KG1 (cell line): Measurements from ENCODE around the gene AKNAD1.
"Not testable (repeated sequence)": the region's sequence is repeated elsewhere in the genome, so short reads cannot be mapped to it uniquely, and the experiment has no call there.

ENCODE experiments used
- DNase-seq: peaks from one replicate; lab custom pipeline; 2025; lab: John Stamatoyannopoulos, UW

Gene AKNAD1, protein sequence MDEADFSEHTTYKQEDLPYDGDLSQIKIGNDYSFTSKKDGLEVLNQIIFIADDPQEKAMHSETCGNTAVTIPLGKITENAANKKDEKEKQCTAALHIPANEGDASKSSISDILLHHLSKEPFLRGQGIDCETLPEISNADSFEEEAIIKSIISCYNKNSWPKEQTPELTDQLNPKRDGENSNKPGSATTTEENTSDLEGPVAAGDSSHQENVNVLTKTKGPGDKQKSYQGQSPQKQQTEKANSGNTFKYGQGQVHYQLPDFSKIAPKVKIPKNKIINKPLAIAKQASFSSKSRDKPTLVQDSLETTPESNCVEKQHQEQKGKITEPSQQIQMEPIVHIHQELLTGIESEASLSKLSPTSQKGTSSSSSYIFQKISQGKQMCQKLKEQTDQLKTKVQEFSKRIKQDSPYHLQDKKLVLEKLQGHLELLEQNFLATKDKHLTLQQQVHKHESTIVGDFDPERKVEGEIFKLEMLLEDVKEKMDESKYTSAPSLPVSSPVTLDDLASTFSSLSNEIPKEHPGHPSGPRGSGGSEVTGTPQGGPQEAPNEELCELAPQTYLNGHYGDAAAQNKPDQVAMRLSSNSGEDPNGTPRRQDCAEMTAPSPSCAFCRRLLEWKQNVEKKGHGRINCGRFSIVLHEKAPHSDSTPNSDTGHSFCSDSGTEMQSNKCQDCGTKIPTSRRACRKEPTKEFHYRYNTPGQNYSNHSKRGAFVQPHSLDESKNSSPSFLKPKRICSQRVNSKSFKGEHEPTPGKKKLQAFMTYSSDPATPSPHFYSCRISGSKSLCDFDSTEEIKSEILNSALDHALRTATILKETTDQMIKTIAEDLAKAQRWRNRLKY

GRCh38 chr1:108856994-108857393 is at the start of gene AKNAD1:
Gene AKNAD1, minus strand, starts transcription at chr1:108857094. Its CDS starts 4,430 bp downstream, at chr1:108852664.
- no peak for DNase-seq

DNA sequence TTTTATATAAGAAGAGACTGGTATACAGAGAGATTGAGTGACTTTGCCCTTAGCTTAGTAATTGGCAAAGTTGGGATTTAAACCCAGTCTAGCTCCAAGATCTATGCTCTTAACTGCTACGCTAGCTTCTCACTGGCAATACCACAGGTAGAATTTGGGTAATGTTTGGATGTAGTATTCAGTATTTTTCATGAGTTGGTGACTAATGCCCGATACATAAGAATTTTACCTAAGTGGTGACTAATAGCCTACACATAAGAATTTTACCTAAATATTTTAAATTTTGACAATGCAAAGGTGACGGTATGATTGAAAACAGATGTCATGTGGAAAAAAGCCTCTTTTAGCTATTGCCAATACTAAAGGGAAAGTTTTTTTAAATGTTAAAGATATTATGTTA is 44.2 kb upstream of the AKNAD1 start:
- DNase-seq, result no peak

DNA sequence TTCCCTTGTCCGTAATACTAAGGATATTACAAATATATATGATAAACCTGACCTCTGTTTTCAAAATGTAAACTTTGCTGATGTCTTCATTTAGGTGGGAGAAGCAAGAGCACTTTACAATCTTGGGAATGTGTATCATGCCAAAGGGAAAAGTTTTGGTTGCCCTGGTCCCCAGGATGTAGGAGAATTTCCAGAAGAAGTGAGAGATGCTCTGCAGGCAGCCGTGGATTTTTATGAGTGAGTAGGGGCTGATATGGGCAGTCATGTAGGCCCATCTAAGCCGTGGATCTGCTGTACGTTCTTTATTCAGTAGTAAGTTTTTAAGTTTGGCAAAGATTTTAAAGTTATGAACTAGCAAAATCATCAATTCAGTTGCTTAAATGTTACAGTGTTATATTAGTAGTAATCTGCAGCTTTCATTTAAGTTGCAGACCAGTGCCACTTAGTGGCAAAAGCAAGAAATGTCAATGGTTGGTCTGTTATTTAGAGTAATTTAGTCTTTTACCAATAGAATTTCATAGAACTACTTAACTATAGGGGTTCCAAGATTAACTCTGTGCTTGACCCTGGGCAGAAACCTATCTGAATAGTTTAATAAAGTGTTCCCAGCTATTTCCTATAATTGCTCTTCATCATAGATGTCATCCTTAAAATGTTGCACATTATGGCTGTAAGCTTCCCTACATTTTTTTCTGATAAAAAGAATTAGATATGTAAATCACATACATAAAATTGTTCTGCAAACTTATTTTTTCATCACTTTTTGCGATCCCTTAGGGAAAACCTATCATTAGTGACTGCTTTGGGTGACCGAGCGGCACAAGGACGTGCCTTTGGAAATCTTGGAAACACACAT is 41.2 kb upstream of the AKNAD1 start:
- DNase-seq, result no peak

- no peak for DNase-seq
These were observed 39.6 kb upstream of the AKNAD1 start for GRCh38 chr1:108896146-108897145.

DNA sequence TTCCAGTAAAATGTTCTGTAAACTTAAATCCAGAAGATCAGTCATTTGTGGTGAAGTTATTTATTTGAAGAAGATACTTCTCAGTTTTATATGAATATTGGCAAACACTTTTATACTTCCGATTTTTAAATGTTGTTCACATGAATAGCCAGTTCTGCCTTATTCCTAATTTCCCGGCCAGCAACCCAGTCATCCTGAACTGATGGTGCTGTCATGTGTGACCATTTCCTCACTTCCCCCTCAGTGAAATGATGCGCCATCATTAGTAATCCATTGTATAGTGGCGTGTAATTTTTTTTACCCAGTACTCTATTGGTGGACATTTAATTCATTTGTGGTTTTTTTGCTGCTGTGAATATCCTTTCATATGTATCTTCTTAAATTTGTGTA is 36.2 kb upstream of the AKNAD1 start:
- DNase-seq, result no peak

GRCh38 chr1:108892356-108893140 is 35.7 kb upstream of the AKNAD1 start:
- DNase-seq, result no peak

DNA sequence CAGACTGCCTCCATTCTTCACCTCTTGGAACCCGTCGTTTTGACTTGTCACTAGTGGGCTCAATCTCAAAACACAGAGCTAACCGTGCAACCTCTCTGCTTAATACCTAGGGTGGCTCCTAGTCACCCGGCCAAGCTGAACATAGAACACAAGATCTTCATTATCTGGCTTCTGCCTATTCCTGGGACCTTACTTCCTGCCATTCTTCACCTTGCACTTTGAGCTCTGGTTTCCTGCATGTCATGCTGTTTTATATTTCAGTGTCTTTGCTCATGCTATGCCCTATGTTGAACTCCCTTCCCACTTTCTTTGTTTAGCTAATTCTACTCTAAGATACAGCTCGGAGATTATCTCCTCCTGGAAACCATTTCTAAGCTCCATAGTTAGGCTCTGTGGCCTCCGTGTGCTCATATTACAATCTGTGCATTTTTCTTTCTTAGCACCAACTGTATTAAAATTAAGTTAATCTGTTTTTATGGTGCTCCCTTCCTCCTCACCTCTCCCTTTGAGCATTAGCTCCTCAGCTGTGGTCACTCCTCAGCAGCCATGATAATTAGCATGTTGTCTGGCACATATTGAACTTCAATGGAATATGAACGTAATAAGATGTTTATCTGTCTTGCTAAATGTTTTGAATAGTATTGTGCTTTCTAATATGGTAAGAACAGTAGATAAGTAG is 33.0 kb upstream of the AKNAD1 start:
- no peak for DNase-seq

DNA sequence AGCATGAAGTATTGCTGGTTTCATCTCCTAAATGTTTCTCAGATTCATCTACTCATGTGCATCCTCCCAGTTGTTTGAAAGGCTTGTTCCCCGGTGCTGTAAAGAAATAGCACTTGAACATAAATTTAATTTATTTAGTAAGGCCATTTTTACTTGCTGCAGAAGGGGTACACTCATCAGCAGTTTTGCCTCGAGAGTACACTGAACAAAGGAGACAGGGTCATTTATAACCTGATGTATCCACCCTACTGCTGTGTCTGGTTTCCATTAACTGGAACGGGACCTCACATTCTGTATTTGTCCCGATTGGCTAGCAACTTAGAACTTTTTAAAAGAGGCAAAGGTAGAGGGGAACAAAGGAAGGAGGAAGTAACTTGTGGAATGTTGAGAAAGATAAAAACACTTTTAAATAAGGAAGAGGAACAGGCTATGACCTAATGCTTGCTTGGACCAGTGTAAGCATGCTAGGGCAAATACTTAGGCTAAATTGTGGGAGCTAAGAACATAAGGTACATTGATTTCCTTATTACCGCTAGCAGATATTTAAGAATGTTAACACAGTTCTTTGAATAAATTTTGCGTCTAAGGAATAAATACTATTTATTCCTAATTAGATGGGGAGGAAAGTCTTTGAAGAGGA is 32.2 kb upstream of the AKNAD1 start:
- DNase-seq, result not testable (repeated sequence)

DNA sequence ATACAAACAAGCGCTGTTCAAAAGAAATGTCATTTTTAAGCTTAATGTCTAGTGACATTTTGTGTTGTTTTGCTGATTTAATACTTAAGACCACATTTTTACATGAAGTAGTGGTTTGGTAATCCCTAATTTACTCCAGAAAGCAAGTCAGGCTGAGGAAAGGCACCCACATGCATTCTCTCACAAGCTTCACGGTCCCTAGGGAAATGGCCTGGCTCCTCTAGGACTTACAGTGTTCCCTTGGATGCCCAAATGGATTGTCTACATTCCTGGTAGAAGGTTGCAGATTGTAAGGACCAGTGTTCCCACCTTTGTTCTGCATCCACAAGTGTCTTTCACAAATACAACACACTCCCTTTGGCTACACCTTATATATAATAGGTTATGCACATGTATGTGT is 29.4 kb upstream of the AKNAD1 start:
- DNase-seq, result no peak

GRCh38 chr1:108884968-108885367 is 28.1 kb upstream of the AKNAD1 start:
- DNase-seq, result no peak

GRCh38 chr1:108882837-108883236 is 25.9 kb upstream of the AKNAD1 start:
- no peak for DNase-seq

DNA sequence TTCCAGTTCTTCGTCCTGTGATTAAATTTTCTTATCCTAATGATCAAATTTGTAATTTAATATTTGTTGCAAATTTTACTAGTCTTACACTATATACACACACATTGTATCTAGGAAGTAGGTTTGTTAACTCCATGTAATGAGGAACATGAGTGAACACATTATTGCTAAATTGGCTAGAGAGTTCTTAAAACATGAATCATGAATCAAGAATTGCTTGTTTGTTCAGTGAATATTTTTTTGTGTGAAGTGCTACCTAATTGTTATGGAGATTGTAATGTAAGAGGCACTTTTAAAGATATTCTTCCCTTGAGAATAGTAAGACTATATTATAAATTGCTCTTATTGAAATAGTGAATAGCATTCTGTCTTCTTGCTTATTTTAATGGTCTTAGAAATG is 24.5 kb upstream of the AKNAD1 start:
- DNase-seq, result no peak

GRCh38 chr1:108880850-108881249 is 24.0 kb upstream of the AKNAD1 start:
- DNase-seq, result no peak

DNA sequence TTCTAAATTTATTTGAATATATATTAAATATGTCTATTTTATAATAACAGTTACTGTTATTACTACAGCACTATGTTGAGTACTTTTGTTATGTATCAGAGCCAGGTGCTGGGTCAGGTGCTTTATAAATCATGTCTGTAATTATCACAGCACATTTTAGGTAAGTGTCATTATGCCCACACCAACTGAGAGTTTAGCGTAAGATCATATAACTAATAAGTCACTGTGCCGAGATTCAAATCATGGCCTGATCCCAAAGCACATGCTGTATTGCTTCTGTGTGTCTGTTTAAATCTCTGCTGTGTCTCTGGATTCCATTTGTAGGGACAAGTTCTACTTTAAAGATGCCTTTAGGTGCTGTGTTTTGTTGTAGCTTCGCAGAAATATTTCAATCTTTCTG is 21.8 kb upstream of the AKNAD1 start:
- DNase-seq, result no peak

GRCh38 chr1:108878160-108878469 is 21.2 kb upstream of the AKNAD1 start:
- DNase-seq, result no peak

DNA sequence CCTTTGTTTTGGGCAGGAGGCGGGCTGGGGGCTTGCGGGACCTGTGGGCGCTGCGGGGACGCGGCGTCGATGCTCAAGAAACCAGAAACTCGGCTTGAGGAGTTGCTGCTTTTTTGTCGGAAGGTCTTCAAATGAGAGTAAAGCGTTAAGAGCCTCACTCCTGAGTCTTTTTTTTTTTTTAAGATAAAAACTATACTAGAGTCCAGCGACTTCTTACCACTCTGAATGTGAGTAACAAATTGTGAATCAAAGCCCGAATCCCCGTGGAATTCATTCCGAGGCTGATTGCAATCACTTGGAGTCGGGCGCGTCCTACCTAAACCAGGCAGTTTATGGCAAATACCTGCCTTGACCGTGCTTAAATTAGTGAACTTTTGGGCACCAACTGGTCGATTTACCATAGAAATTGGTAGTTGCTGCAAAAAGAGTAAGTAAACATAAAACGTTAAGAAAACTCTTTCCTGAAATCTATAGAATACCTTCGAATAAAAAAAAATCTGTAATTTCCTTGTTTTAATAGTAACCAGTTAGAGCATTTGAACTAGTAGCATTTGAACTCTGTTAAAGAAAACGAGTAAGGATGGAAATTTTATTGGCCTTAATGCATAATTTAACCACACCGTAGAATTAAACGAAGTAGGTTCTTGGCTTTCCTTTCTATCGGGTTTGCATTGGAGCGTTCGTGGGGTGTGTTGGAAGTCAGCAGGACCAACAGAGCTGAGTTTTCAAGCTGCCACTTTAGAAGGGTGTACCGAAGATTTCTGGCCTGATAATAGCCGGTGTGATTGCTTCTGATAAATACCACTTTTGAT is 20.7 kb upstream of the AKNAD1 start:
- DNase-seq, result peak; percentile 20

- DNase-seq, result no peak
These were observed 14.3 kb upstream of the AKNAD1 start for GRCh38 chr1:108871050-108871724.
